HUES64 (cell line): ENCODE measurements around the gene CNTN1.
"Not testable (repeated sequence)": the region's sequence is repeated elsewhere in the genome, so short reads cannot be mapped to it uniquely, and the experiment has no call there.

Source experiments
- H3K27ac ChIP-seq: 2 replicates; pipeline ENCODE4 v1.7.0; 2013; ENCODE audit warnings: low read depth, low read length, inconsistent platforms
- H3K27me3 ChIP-seq: 2 replicates; pipeline ENCODE4 v1.6.1; 2013; ENCODE audit warnings: mild to moderate bottlenecking, low read length; ENCODE audit not compliant: insufficient read depth
- H3K36me3 ChIP-seq: 2 replicates; pipeline ENCODE4 v1.6.1; 2013; ENCODE audit warnings: mild to moderate bottlenecking, low read length; ENCODE audit not compliant: insufficient read depth
- H3K4me1 ChIP-seq: 2 replicates; pipeline ENCODE4 v1.6.1; 2013; ENCODE audit warnings: mild to moderate bottlenecking, low read length, moderate library complexity; ENCODE audit not compliant: insufficient read depth
- H3K4me3 ChIP-seq: 2 replicates; pipeline ENCODE4 v1.5.1; 2013; ENCODE audit warnings: mild to moderate bottlenecking, low read length, moderate library complexity
- H3K9ac ChIP-seq: 2 replicates; pipeline ENCODE4 v1.6.1; 2013; ENCODE audit warnings: mild to moderate bottlenecking, low read depth, low read length
- H3K9me3 ChIP-seq: 2 replicates; pipeline ENCODE4 v1.6.1; 2013; ENCODE audit warnings: low read depth, low read length; ENCODE audit not compliant: insufficient read depth
- WGBS: fragments of 150-250, 120-280 bp; methylation state at CpG from one replicate; pipeline ENCODE4 v1.1.7; 2013; ENCODE audit warnings: missing lambda C conversion rate; 5-methylcytosine and 5-hydroxymethylcytosine counted together

Gene CNTN1

GRCh38 chr12:41073633-41074472 is 381.6 kb downstream of the CNTN1 start:
- H3K9me3 ChIP-seq: no peaks in the 10 kb centered on the region
- H3K27ac ChIP-seq: no peak overlapping the region
- no peaks in the 10 kb centered on the region for H3K4me1 ChIP-seq
- H3K27me3 ChIP-seq: no peaks in the 10 kb centered on the region
- no peak overlapping the region for H3K4me3 ChIP-seq
- no peaks in the 10 kb centered on the region for H3K36me3 ChIP-seq
- H3K9ac ChIP-seq: no peak overlapping the region
- WGBS: 96% methylated on average over 5 of the region's 5 CpGs

GRCh38 chr12:41074473-41074769 is 382.2 kb downstream of the CNTN1 start:
- H3K9ac ChIP-seq: no peak overlapping the region
- no peak overlapping the region for H3K27ac ChIP-seq
- H3K9me3 ChIP-seq: no peaks in the 10 kb centered on the region
- no peak overlapping the region for H3K4me3 ChIP-seq
- H3K4me1 ChIP-seq: no peaks in the 10 kb centered on the region
- H3K36me3 ChIP-seq: no peaks in the 10 kb centered on the region
- 96% methylated on average over 3 of the region's 3 CpGs for WGBS
- no peaks in the 10 kb centered on the region for H3K27me3 ChIP-seq

- WGBS: 94% methylated on average over 7 of the region's 7 CpGs
- Histone ChIP-seq H3K36me3 (no peaks in the 10 kb centered on the region), H3K9me3 (peaks cover 4% of the 10 kb centered on the region; the same call in 1 of the 2 replicates), H3K9ac (no peak overlapping the region), H3K27me3 (no peaks in the 10 kb centered on the region), H3K4me3 (no peak overlapping the region), H3K27ac (no peak overlapping the region), H3K4me1 (no peaks in the 10 kb centered on the region)
These were observed 383.9 kb downstream of the CNTN1 start for GRCh38 chr12:41076114-41076513.

GRCh38 chr12:41081241-41081640 is 389.0 kb downstream of the CNTN1 start:
- not testable (repeated sequence) for H3K4me3 ChIP-seq, H3K27ac ChIP-seq, H3K9me3 ChIP-seq, H3K36me3 ChIP-seq, H3K9ac ChIP-seq, H3K4me1 ChIP-seq, H3K27me3 ChIP-seq
- WGBS: 0% methylated on average over 1 of the region's 1 CpG

GRCh38 chr12:41089438-41089837 is 397.2 kb downstream of the CNTN1 start:
- Histone ChIP-seq H3K4me3 (no peak overlapping the region), H3K27me3 (no peaks in the 10 kb centered on the region), H3K27ac (no peak overlapping the region), H3K36me3 (no peaks in the 10 kb centered on the region), H3K9ac (no peak overlapping the region), H3K9me3 (peaks cover 8% of the 10 kb centered on the region; the same call in 1 of the 2 replicates), H3K4me1 (no peaks in the 10 kb centered on the region)
- 100% methylated on average over 1 of the region's 2 CpGs for WGBS

- no peak overlapping the region for H3K27ac ChIP-seq
- WGBS: 90% methylated on average over 1 of the region's 1 CpG
- no peak overlapping the region for H3K4me3 ChIP-seq
- H3K36me3 ChIP-seq: no peaks in the 10 kb centered on the region
- no peak overlapping the region for H3K9ac ChIP-seq
- peaks cover 8% of the 10 kb centered on the region; the same call in 1 of the 2 replicates for H3K9me3 ChIP-seq
- H3K27me3 ChIP-seq: no peaks in the 10 kb centered on the region
- H3K4me1 ChIP-seq: no peaks in the 10 kb centered on the region
These were observed 399.9 kb downstream of the CNTN1 start for GRCh38 chr12:41092115-41092514.

GRCh38 chr12:41096797-41097196 is 404.6 kb downstream of the CNTN1 start:
- 0 out of 2 replicates have a peak, but pooled peaks cover 3% of the 10 kb centered on the region for H3K9me3 ChIP-seq
- no peak overlapping the region for H3K27ac ChIP-seq
- H3K27me3 ChIP-seq: no peaks in the 10 kb centered on the region
- no peak overlapping the region for H3K4me3 ChIP-seq
- no CpG with 5 or more reads among the region's 1 CpG for WGBS
- H3K36me3 ChIP-seq: no peaks in the 10 kb centered on the region
- H3K4me1 ChIP-seq: no peaks in the 10 kb centered on the region
- no peak overlapping the region for H3K9ac ChIP-seq

GRCh38 chr12:41100572-41100971 is 408.3 kb downstream of the CNTN1 start:
- Histone ChIP-seq H3K4me1 (no peaks in the 10 kb centered on the region), H3K9ac (no peak overlapping the region), H3K9me3 (no peaks in the 10 kb centered on the region), H3K27ac (no peak overlapping the region), H3K4me3 (no peak overlapping the region), H3K27me3 (no peaks in the 10 kb centered on the region), H3K36me3 (no peaks in the 10 kb centered on the region)
- 80% methylated on average over 1 of the region's 1 CpG for WGBS

- H3K4me1 ChIP-seq: no peaks in the 10 kb centered on the region
- H3K4me3 ChIP-seq: no peak overlapping the region
- no peak overlapping the region for H3K27ac ChIP-seq
- no peaks in the 10 kb centered on the region for H3K27me3 ChIP-seq
- no peaks in the 10 kb centered on the region for H3K9me3 ChIP-seq
- H3K36me3 ChIP-seq: no peaks in the 10 kb centered on the region
- H3K9ac ChIP-seq: no peak overlapping the region
These were observed 409.6 kb downstream of the CNTN1 start for GRCh38 chr12:41101806-41102205.

GRCh38 chr12:41103614-41104013 is 411.4 kb downstream of the CNTN1 start:
- H3K9me3 ChIP-seq: no peaks in the 10 kb centered on the region
- H3K27ac ChIP-seq: no peak overlapping the region
- H3K36me3 ChIP-seq: no peaks in the 10 kb centered on the region
- H3K9ac ChIP-seq: no peak overlapping the region
- 91% methylated on average over 3 of the region's 4 CpGs for WGBS
- no peaks in the 10 kb centered on the region for H3K27me3 ChIP-seq
- no peaks in the 10 kb centered on the region for H3K4me1 ChIP-seq
- H3K4me3 ChIP-seq: no peak overlapping the region

- WGBS: 92% methylated on average over 3 of the region's 3 CpGs
- H3K4me1 ChIP-seq: no peaks in the 10 kb centered on the region
These were observed 414.1 kb downstream of the CNTN1 start for GRCh38 chr12:41106315-41106714.

GRCh38 chr12:41108032-41108431 is 415.8 kb downstream of the CNTN1 start:
- WGBS: 87% methylated on average over 4 of the region's 4 CpGs
- H3K27ac ChIP-seq: no peak overlapping the region

More at GRCh38 chr12:41106315-41106714, 414.1 kb downstream of the CNTN1 start:
- no peak overlapping the region for H3K4me3 ChIP-seq
- H3K36me3 ChIP-seq: no peaks in the 10 kb centered on the region
- H3K27me3 ChIP-seq: no peaks in the 10 kb centered on the region
- no peak overlapping the region for H3K9ac ChIP-seq
- no peaks in the 10 kb centered on the region for H3K9me3 ChIP-seq
- no peak overlapping the region for H3K27ac ChIP-seq

More at GRCh38 chr12:41108032-41108431, 415.8 kb downstream of the CNTN1 start:
- Histone ChIP-seq H3K9me3 (no peaks in the 10 kb centered on the region), H3K27me3 (no peaks in the 10 kb centered on the region), H3K4me3 (no peak overlapping the region), H3K36me3 (no peaks in the 10 kb centered on the region), H3K9ac (no peak overlapping the region), H3K4me1 (no peaks in the 10 kb centered on the region)
